K562 (cell line): ENCODE measurements around the gene HADHB. TPM values are rescaled to one million over a fixed set of nuclear protein-coding genes. Genes with fewer than 3 reads are reported as not detected.
A peak's percentile ranks its signal among the peaks of the same experiment; 100 is the strongest.

Experiments
- HDAC2 ChIP-seq: fragments of 450-650 bp; IDR thresholded peaks from 2 replicates; pipeline ENCODE4 v1.6.1; 2016; ENCODE audit warnings: mild to moderate bottlenecking
- ZEB2 ChIP-seq: fragments of 450-650 bp; IDR thresholded peaks from 2 replicates; pipeline ENCODE4 v1.6.1; 2016
- polyA plus RNA-seq, 8 experiments: library from polyadenylated mRNA; depleted of rRNA in 4 of 8; stranded (reverse) in 5 of 8; unstranded in 3 of 8; fragments of >200 nt; fragmentation: Nextera tagmentation in 2 of 8; fragmentation: Illumina TruSeq in 1 of 8; extraction: Ambion mirVana in 2 of 8; extraction: Trizol in 1 of 8; gene quantifications; 2 replicates each; pipeline versions ENCODE4 v1.2.1 to v1.2.3, GENCODE V29; 2011 to 2014; ENCODE audit warnings: inconsistent platforms in 1 of 8, missing spikeins in 1 of 8
- total RNA-seq, 7 experiments: library from RNA; depleted of rRNA in 6 of 7; stranded (reverse); fragments of >200 nt in 6 of 7; fragmentation: Illumina TruSeq in 2 of 7; extraction: Trizol in 2 of 7; gene quantifications; 2 replicates each; pipeline versions ENCODE4 v1.2.1 to v1.2.3, GENCODE V29; 2011 to 2021; ENCODE audit warnings: low replicate concordance in 1 of 7
- TF ChIP-seq, protein P1 (sequence below): fragments of 200-600 bp; sonication (generic); IDR thresholded peaks from one replicate; pipeline ENCODE4 v1.6.1; 2012; ENCODE audit warnings: mild to moderate bottlenecking, low read depth, low read length, inconsistent platforms
- TF ChIP-seq, protein P2 (sequence below), 2 experiments: fragments of 450-650 bp; formaldehyde crosslinking in 1 of 2; IDR thresholded peaks; 2 replicates each; pipeline versions ENCODE4 v1.4.0 to v1.6.1; 2014 to 2020; ENCODE audit warnings: mild to moderate bottlenecking in 2 of 2, borderline replicate concordance in 1 of 2, low read depth in 1 of 2

HADHB gene
- total and polyA plus RNA-seq, 9 of the 15 experiments (the other 6 are each of a cell fraction or from before 2014, with no cell fraction given), result 67.3 to 199 (median 100) TPM

DNA sequence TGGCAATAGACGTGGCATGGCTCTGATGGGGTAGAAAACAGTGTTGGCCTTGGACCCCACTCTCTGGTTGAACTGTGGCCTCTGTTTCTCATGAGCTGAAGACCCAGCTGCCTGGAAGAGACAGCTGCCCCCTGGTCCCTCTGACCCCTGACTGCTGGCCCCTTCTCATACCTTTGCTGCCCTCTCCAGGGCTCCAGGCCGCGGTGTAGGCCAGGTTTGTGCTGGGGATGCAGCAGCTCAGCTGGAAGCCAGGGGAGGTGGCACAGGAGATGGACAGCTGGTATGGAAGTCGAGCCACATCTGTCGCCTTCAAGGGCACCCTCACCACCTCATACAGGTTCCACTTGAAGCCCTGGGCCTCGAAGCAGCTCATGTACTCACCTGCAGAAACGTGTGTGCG lies 69.5 kb downstream of the HADHB start (continued):
- TF ChIP-seq, protein P1, sequence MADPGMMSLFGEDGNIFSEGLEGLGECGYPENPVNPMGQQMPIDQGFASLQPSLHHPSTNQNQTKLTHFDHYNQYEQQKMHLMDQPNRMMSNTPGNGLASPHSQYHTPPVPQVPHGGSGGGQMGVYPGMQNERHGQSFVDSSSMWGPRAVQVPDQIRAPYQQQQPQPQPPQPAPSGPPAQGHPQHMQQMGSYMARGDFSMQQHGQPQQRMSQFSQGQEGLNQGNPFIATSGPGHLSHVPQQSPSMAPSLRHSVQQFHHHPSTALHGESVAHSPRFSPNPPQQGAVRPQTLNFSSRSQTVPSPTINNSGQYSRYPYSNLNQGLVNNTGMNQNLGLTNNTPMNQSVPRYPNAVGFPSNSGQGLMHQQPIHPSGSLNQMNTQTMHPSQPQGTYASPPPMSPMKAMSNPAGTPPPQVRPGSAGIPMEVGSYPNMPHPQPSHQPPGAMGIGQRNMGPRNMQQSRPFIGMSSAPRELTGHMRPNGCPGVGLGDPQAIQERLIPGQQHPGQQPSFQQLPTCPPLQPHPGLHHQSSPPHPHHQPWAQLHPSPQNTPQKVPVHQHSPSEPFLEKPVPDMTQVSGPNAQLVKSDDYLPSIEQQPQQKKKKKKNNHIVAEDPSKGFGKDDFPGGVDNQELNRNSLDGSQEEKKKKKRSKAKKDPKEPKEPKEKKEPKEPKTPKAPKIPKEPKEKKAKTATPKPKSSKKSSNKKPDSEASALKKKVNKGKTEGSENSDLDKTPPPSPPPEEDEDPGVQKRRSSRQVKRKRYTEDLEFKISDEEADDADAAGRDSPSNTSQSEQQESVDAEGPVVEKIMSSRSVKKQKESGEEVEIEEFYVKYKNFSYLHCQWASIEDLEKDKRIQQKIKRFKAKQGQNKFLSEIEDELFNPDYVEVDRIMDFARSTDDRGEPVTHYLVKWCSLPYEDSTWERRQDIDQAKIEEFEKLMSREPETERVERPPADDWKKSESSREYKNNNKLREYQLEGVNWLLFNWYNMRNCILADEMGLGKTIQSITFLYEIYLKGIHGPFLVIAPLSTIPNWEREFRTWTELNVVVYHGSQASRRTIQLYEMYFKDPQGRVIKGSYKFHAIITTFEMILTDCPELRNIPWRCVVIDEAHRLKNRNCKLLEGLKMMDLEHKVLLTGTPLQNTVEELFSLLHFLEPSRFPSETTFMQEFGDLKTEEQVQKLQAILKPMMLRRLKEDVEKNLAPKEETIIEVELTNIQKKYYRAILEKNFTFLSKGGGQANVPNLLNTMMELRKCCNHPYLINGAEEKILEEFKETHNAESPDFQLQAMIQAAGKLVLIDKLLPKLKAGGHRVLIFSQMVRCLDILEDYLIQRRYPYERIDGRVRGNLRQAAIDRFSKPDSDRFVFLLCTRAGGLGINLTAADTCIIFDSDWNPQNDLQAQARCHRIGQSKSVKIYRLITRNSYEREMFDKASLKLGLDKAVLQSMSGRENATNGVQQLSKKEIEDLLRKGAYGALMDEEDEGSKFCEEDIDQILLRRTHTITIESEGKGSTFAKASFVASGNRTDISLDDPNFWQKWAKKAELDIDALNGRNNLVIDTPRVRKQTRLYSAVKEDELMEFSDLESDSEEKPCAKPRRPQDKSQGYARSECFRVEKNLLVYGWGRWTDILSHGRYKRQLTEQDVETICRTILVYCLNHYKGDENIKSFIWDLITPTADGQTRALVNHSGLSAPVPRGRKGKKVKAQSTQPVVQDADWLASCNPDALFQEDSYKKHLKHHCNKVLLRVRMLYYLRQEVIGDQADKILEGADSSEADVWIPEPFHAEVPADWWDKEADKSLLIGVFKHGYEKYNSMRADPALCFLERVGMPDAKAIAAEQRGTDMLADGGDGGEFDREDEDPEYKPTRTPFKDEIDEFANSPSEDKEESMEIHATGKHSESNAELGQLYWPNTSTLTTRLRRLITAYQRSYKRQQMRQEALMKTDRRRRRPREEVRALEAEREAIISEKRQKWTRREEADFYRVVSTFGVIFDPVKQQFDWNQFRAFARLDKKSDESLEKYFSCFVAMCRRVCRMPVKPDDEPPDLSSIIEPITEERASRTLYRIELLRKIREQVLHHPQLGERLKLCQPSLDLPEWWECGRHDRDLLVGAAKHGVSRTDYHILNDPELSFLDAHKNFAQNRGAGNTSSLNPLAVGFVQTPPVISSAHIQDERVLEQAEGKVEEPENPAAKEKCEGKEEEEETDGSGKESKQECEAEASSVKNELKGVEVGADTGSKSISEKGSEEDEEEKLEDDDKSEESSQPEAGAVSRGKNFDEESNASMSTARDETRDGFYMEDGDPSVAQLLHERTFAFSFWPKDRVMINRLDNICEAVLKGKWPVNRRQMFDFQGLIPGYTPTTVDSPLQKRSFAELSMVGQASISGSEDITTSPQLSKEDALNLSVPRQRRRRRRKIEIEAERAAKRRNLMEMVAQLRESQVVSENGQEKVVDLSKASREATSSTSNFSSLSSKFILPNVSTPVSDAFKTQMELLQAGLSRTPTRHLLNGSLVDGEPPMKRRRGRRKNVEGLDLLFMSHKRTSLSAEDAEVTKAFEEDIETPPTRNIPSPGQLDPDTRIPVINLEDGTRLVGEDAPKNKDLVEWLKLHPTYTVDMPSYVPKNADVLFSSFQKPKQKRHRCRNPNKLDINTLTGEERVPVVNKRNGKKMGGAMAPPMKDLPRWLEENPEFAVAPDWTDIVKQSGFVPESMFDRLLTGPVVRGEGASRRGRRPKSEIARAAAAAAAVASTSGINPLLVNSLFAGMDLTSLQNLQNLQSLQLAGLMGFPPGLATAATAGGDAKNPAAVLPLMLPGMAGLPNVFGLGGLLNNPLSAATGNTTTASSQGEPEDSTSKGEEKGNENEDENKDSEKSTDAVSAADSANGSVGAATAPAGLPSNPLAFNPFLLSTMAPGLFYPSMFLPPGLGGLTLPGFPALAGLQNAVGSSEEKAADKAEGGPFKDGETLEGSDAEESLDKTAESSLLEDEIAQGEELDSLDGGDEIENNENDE, result no peak
- TF ChIP-seq HDAC2 (no peak), ZEB2 (no peak)
- TF ChIP-seq, protein P2, sequence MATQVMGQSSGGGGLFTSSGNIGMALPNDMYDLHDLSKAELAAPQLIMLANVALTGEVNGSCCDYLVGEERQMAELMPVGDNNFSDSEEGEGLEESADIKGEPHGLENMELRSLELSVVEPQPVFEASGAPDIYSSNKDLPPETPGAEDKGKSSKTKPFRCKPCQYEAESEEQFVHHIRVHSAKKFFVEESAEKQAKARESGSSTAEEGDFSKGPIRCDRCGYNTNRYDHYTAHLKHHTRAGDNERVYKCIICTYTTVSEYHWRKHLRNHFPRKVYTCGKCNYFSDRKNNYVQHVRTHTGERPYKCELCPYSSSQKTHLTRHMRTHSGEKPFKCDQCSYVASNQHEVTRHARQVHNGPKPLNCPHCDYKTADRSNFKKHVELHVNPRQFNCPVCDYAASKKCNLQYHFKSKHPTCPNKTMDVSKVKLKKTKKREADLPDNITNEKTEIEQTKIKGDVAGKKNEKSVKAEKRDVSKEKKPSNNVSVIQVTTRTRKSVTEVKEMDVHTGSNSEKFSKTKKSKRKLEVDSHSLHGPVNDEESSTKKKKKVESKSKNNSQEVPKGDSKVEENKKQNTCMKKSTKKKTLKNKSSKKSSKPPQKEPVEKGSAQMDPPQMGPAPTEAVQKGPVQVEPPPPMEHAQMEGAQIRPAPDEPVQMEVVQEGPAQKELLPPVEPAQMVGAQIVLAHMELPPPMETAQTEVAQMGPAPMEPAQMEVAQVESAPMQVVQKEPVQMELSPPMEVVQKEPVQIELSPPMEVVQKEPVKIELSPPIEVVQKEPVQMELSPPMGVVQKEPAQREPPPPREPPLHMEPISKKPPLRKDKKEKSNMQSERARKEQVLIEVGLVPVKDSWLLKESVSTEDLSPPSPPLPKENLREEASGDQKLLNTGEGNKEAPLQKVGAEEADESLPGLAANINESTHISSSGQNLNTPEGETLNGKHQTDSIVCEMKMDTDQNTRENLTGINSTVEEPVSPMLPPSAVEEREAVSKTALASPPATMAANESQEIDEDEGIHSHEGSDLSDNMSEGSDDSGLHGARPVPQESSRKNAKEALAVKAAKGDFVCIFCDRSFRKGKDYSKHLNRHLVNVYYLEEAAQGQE (IDR thresholded peaks at IDR 0.05; ENCODE audit: borderline replicate concordance), result peak; percentile 19; the same call in 1 of the 2 replicates
- TF ChIP-seq, protein P2 (CRISPR knock-in tag; IDR thresholded peaks at IDR 0.05; ENCODE audit: low read depth), result no peak
- TF ChIP-seq, all 486 proteins: peak for 4
